ENCODE results near the gene CTTNBP2.

The CTTNBP2 gene

DNA sequence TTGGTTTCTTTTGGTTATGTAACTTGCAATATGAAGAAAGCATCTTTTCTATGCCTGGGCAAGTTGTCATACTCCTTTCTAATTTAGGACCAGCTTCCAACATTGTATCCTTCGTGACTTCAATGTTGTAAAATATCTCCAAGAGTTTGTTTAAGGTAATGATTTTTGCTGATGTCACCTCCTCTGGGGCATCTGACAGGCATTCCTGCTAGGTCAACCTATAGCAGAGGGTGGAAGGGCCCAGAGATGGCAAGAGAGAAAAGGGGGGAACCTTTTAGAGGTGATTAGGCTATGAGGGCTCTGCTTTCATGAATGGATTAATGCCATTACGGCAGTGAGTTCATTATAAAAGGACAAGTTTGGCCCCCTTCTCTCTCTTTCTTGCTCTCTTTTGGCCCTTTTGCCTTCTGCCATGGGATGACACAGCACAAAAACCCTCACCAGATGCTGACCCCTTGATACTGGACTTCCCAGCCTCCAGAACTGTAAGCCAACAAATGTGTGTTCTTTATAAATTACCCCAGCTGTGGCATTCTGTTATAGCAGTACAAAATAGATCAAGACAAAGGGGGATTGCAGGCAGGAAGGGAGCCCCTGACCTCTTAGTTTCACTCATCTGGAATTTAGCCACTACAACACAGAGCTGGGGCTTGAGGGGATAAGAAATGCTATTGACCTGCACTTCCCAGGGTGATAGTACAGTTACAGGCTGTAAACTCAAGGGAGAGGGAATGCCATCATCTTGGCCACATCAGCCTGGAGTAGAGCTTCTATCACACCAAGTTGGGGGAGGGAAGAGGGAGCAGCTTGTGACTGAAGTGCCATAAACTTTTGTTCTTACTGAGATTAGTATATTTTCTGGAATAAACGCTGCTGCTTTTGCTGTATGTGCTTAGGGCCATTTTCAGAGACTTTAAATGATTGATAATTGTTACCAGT, 197.5 kb downstream of the CTTNBP2 start:
- TF ChIP-seq GATA2 (IDR thresholded peaks at IDR 0.05; ENCODE audit: low read depth, low read length) (no peak), GATA3 (IDR thresholded peaks at IDR 0.05; ENCODE audit: low read depth, low read length) (no peak)

DNA sequence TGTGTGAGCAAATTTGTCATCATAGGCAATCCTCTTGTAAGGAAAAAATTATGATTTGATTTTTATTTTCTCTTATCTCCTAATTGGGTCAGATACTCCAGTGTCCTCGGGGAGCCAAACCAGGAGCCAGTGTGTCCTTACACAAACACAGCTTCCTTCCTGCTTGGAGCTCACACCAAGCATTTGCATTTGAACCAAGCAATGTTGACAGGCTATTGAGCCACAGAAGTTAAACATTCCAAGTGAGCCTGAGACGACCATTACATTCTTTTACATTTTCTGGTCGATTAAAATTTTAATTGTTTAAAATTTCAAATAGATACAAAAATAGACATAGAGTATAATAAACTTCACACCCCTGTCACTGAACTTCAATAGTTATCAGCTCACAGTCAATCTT, 198.6 kb downstream of the CTTNBP2 start:
- TF ChIP-seq GATA2 (IDR thresholded peaks at IDR 0.05; ENCODE audit: low read depth, low read length) (no peak), GATA3 (IDR thresholded peaks at IDR 0.05; ENCODE audit: low read depth, low read length) (no peak)

DNA sequence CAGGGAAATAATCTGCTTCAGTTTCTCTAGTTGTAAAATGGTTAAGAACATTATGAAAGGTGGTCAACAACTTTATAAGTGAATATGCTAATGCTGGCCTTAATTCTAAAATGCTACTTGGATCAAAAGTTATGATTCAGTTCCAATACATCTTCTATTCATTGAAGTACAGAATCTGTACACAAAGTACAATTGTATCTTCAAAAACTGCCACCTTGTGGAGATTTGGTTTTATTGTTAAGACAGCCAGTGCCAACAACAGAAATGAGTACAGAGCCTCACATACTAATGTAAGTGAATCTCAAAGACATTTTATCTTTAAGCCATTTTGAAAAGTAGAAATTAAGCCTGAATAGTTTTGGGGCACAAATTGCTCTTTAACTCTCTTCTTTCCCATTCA, 199.4 kb downstream of the CTTNBP2 start:
- TF ChIP-seq GATA3 (IDR thresholded peaks at IDR 0.05; ENCODE audit: low read depth, low read length) (no peak), GATA2 (IDR thresholded peaks at IDR 0.05; ENCODE audit: low read depth, low read length) (no peak)

DNA sequence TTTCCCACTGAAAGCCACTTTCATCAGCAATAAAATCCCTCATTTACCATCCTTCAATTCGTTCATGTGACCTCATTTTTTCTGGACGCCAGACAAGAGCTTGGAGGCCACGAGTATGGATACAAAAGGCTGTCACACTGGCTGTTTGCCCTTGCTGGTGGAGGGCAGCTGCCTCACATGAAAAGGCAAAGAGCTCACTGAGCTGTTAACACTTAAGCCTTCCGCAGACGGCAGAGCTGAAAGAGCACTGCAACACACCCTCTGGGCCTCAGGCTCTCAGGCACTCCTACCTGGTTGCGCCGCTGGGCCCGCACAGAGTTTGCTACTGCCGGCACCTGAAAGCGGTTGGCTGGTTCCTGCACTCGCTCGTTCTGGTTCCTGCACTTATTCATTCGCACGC, 199.9 kb downstream of the CTTNBP2 start:
- TF ChIP-seq GATA3 (IDR thresholded peaks at IDR 0.05; ENCODE audit: low read depth, low read length) (no peak), GATA2 (IDR thresholded peaks at IDR 0.05; ENCODE audit: low read depth, low read length) (no peak)

DNA sequence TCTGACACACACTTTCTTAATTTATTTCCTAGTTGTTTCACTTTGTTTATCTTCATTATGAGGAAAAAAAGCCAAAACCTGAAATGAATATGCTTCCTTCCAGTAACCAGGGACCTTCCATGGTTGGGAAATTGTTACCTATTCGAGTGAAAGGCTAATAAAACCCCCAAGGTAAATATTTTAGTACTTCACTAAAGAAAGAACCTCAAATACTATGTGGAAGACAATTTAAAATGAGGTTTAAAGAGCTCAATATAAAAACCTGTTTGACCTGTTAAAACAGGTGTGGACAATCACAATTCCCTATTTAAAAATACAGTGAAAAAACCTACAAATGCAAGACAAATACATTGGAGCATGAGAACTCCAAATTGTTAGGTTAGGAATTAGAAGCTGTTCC, 200.8 kb downstream of the CTTNBP2 start:
- TF ChIP-seq GATA3 (IDR thresholded peaks at IDR 0.05; ENCODE audit: low read depth, low read length) (no peak), GATA2 (IDR thresholded peaks at IDR 0.05; ENCODE audit: low read depth, low read length) (no peak)

DNA sequence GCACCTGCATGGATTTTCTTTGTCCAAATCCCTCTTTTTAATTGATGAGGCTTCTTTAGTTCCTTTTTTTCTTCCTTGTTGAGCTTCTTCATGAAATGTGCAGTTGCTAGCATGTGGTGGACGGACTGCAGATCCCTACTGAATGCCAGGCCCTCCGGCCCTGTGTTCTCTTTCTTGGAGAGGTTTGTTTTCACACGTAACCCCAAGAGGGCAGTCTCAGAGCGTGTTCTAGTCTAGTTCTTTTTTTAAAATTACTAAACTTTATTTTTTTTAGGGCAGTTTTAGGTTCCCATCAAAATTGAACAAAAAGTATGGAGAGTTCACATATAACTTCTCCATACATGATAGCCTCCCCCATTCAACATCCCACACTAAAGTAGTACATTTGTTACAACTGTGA, 203.4 kb downstream of the CTTNBP2 start:
- no peak for TF ChIP-seq GATA3 (IDR thresholded peaks at IDR 0.05; ENCODE audit: low read depth, low read length)
- TF ChIP-seq GATA2 (IDR thresholded peaks at IDR 0.05; ENCODE audit: low read depth, low read length) = no peak

DNA sequence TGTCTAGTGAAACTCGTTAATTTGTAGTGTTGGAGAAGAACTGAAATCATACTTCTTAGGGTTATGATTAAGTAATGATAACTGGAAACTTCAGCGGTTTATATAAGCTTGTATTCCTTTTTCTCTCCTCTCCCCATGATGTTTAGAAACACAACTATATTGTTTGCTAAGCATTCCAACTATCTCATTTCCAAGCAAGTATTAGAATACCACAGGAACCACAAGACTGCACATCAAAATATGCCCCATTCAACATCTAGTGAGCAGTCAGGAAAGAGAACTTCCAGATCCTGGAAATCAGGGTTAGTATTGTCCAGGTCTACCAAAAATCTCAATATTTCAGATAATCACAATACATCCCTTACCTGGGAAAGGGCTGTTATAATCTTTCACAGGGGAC, 205.8 kb downstream of the CTTNBP2 start:
- no peak for TF ChIP-seq GATA3 (IDR thresholded peaks at IDR 0.05; ENCODE audit: low read depth, low read length)
- no peak for TF ChIP-seq GATA2 (IDR thresholded peaks at IDR 0.05; ENCODE audit: low read depth, low read length)

DNA sequence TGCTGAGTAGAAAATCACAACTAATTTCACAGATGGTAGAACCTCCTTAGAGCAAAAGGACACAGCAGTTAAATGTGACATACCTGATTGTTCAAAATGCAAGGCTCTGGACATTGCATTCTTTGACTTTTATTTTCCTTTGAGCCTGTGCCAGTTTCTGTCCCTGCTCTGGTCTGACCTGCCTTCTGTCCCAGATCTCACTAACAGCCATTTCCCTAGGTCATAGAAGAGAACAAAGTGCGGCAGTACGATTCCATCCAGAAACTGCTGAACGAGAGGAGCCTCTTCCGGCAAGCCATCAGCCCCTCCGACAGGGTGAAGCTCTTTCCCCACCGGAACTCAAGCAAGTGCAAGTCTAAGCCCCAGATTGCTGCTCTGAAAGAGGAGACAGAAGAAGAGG, 206.6 kb downstream of the CTTNBP2 start:
- no peak for TF ChIP-seq GATA3 (IDR thresholded peaks at IDR 0.05; ENCODE audit: low read depth, low read length)
- no peak for TF ChIP-seq GATA2 (IDR thresholded peaks at IDR 0.05; ENCODE audit: low read depth, low read length)

DNA sequence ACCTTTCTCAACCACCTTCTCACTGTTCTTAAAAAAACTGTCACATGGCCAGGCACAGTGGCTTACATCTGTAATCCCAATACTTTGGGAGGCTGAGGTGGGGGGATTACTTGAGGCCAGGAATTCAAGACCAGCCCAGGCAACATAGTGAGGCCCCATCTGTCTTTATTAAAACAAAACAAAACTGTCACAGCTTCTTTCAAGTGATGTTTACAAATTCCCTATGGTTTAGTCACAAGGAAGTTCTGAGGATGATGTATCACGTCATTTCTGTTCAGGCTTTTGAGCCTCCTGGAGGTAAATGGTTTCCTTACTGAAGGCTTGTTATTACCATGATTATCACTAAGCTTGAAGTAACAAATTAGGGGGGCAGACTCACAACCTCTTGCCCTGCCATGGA, 207.2 kb downstream of the CTTNBP2 start:
- TF ChIP-seq GATA2 (IDR thresholded peaks at IDR 0.05; ENCODE audit: low read depth, low read length) (no peak), GATA3 (IDR thresholded peaks at IDR 0.05; ENCODE audit: low read depth, low read length) (no peak)

DNA sequence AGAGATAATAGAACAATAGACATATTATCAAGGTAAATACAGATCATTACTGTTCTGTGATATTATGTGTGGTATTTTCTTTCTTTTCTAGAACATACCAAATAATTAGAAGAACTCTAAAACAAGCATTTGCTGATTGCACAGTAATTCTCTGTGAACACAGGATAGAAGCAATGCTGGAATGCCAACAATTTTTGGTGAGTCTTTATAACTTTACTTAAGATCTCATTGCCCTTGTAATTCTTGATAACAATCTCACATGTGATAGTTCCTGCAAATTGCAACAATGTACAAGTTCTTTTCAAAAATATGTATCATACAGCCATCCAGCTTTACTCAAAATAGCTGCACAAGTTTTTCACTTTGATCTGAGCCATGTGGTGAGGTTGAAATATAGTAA, 207.9 kb downstream of the CTTNBP2 start:
- no peak for TF ChIP-seq GATA3 (IDR thresholded peaks at IDR 0.05; ENCODE audit: low read depth, low read length)
- TF ChIP-seq GATA2 (IDR thresholded peaks at IDR 0.05; ENCODE audit: low read depth, low read length) = no peak

DNA sequence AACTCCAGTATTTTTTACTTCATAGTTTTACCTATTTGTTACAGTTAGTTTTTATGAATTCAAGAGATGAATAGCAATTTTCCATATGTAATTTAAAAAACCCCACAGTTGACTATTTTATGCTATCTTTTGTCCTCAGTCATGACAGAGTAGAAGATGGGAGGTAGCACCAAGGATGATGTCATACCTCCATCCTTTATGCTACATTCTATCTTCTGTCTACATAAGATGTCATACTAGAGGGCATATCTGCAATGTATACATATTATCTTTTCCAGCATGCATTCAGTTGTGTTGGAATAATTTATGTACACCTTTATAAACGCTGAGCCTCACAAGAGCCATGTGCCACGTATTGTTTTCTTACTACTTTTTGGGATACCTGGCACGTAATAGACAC, 209.2 kb downstream of the CTTNBP2 start:
- no peak for TF ChIP-seq GATA3 (IDR thresholded peaks at IDR 0.05; ENCODE audit: low read depth, low read length)
- no peak for TF ChIP-seq GATA2 (IDR thresholded peaks at IDR 0.05; ENCODE audit: low read depth, low read length)

DNA sequence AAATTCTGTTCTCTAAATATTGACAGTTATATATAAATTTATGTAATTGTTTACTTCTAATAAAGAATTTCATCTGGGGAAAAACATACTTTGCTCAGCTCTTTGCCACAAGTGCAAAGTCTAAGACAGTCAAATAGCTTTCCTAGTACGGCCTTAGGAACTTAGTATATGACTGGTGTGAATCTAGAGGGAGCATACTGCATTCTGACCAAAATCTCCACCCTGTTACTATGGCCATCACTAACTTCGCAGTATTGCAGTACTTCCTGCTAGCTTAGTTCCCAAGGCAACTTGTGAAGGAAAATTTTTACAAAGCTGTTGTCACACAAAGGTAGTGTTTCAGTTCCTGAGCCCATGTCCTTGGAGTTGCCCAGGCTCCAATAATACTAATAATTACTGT, 211.9 kb downstream of the CTTNBP2 start:
- TF ChIP-seq GATA3 (IDR thresholded peaks at IDR 0.05; ENCODE audit: low read depth, low read length) (no peak), GATA2 (IDR thresholded peaks at IDR 0.05; ENCODE audit: low read depth, low read length) (no peak)

Measured in SH-SY5Y (cell line).